Fibroblast of pulmonary artery (primary cell): ENCODE measurements around the gene MYRF.

Experiments
- DNase-seq: peaks from one replicate; pipeline ENCODE4 v3.0.0-alpha.2; 2010; ENCODE audit warnings: low read depth
- H3K4me3 ChIP-seq: replicated peaks from 2 replicates; pipeline ENCODE4 v1.5.1; 2011; ENCODE audit warnings: low read depth, mild to moderate bottlenecking, control low read depth, low read length, moderate library complexity
- CTCF ChIP-seq: IDR thresholded peaks from 2 replicates; pipeline ENCODE4 v1.5.1; 2011; ENCODE audit warnings: mild to moderate bottlenecking, control low read depth, low read length, inconsistent platforms; ENCODE audit errors: missing control alignments

Gene MYRF

GRCh38 chr11:61816736-61817455 is 64.5 kb downstream of the MYRF start, which contains the start of gene FADS1:
TSS of gene FADS1 (minus strand) at chr11:61817003. CDS start at chr11:61816929, 74 bp downstream.
- DNase-seq = peak; percentile 97
- H3K4me3 ChIP-seq = peak within 1 kb of the TSS; percentile 83
- peak; percentile 39 for TF ChIP-seq CTCF

GRCh38 chr11:61817471-61818202 is 65.2 kb downstream of the MYRF start:
- TF ChIP-seq CTCF = no peak
- peak overlapping the region; percentile 83 for H3K4me3 ChIP-seq
- DNase-seq = no peak

- no peak overlapping the region for H3K4me3 ChIP-seq
- TF ChIP-seq CTCF = no peak
- no peak for DNase-seq
Observed at GRCh38 chr11:61820174-61820573, 67.7 kb downstream of the MYRF start.

GRCh38 chr11:61826930-61827570 is 74.6 kb downstream of the MYRF start:
- no peak for DNase-seq
- peak overlapping the region; percentile 94 for H3K4me3 ChIP-seq
- TF ChIP-seq CTCF = no peak

GRCh38 chr11:61827571-61828378 is 75.3 kb downstream of the MYRF start, which contains the start of gene FADS2:
TSS of gene FADS2 (plus strand) at chr11:61828300. CDS start at chr11:61828391, 91 bp downstream.
- DNase-seq = peak; percentile 97
- H3K4me3 ChIP-seq = peak within 1 kb of the TSS; percentile 94
- no peak for TF ChIP-seq CTCF

- no peak for DNase-seq
- no peak for TF ChIP-seq CTCF
- H3K4me3 ChIP-seq = peak overlapping the region; percentile 94
Observed at GRCh38 chr11:61828379-61828628, 75.9 kb downstream of the MYRF start.
